ENCODE data around the gene SLCO2A1. TPM values are rescaled to one million over a fixed set of nuclear protein-coding genes. Genes with fewer than 3 reads are reported as not detected.
A peak's percentile ranks its signal among the peaks of the same experiment; 100 is the strongest.

The SLCO2A1 gene
- polyA plus RNA-seq, 4 donors, result 1.6 to 36.7 (median 4.9) TPM

- no peaks in the 10 kb centered on the region for H3K36me3 ChIP-seq (ENCODE audit: control insufficient read depth in 3 of 3, insufficient read depth in 2 of 3, low read depth in 1 of 3, low read length in 3 of 3)
- H3K27ac ChIP-seq (ENCODE audit: low read depth in 1 of 3, low read length in 2 of 3), result no peak overlapping the region
- H3K27me3 ChIP-seq (ENCODE audit: control insufficient read depth in 3 of 3, insufficient read depth in 3 of 3, low read length in 3 of 3), result no peaks in the 10 kb centered on the region
- 70 to 83% (median 82%) methylated on average over 1 of the region's 1 CpG for WGBS, 3 donors
- no peak for DNase-seq
- FAIRE-seq, result no peak
- no peak overlapping the region for H3K4me3 ChIP-seq (ENCODE audit: low read depth in 1 of 3, low read length in 3 of 3)
- no peaks in the 10 kb centered on the region for H3K4me1 ChIP-seq (ENCODE audit: control insufficient read depth in 3 of 3, insufficient read depth in 2 of 3, low read depth in 1 of 3, low read length in 2 of 3)
- peaks cover 0 to 7% of the 10 kb centered on the region in 2 donors for H3K9me3 ChIP-seq (ENCODE audit: control insufficient read depth in 2 of 2, insufficient read depth in 1 of 2, low read depth in 1 of 2, low read length in 1 of 2)
These were observed 20.0 kb upstream of the SLCO2A1 start for GRCh38 chr3:134049676-134050075.

GRCh38 chr3:134048278-134048996 lies 18.7 kb upstream of the SLCO2A1 start:
- DNase-seq (no peak), FAIRE-seq (no peak)
- Histone ChIP-seq H3K27me3 (ENCODE audit: control insufficient read depth in 3 of 3, insufficient read depth in 3 of 3, low read length in 3 of 3) (no peaks in the 10 kb centered on the region), H3K36me3 (ENCODE audit: control insufficient read depth in 3 of 3, insufficient read depth in 2 of 3, low read depth in 1 of 3, low read length in 3 of 3) (no peaks in the 10 kb centered on the region), H3K4me1 (ENCODE audit: control insufficient read depth in 3 of 3, insufficient read depth in 2 of 3, low read depth in 1 of 3, low read length in 2 of 3) (no peaks in the 10 kb centered on the region), H3K27ac (ENCODE audit: low read depth in 1 of 3, low read length in 2 of 3) (no peak overlapping the region), H3K9me3 (ENCODE audit: control insufficient read depth in 2 of 2, insufficient read depth in 1 of 2, low read depth in 1 of 2, low read length in 1 of 2) (peaks cover 0 to 7% of the 10 kb centered on the region in 2 donors), H3K4me3 (ENCODE audit: low read depth in 1 of 3, low read length in 3 of 3) (no peak overlapping the region)
- 83 to 89% (median 84%) methylated on average over 9 of the region's 9 CpGs for WGBS, 3 donors

GRCh38 chr3:134044459-134044858 lies 14.7 kb upstream of the SLCO2A1 start:
- Histone ChIP-seq H3K36me3 (ENCODE audit: control insufficient read depth in 3 of 3, insufficient read depth in 2 of 3, low read depth in 1 of 3, low read length in 3 of 3) (no peaks in the 10 kb centered on the region), H3K4me1 (ENCODE audit: control insufficient read depth in 3 of 3, insufficient read depth in 2 of 3, low read depth in 1 of 3, low read length in 2 of 3) (peaks cover 0 to 9% (median 0%) of the 10 kb centered on the region in 3 donors), H3K9me3 (ENCODE audit: control insufficient read depth in 2 of 2, insufficient read depth in 1 of 2, low read depth in 1 of 2, low read length in 1 of 2) (peaks cover 0 to 12% of the 10 kb centered on the region in 2 donors), H3K4me3 (ENCODE audit: low read depth in 1 of 3, low read length in 3 of 3) (no peak overlapping the region), H3K27me3 (ENCODE audit: control insufficient read depth in 3 of 3, insufficient read depth in 3 of 3, low read length in 3 of 3) (no peaks in the 10 kb centered on the region), H3K27ac (ENCODE audit: low read depth in 1 of 3, low read length in 2 of 3) (no peak overlapping the region)
- FAIRE-seq (no peak), DNase-seq (no peak)

- no peaks in the 10 kb centered on the region for H3K36me3 ChIP-seq (ENCODE audit: control insufficient read depth in 3 of 3, insufficient read depth in 2 of 3, low read depth in 1 of 3, low read length in 3 of 3)
- H3K27me3 ChIP-seq (ENCODE audit: control insufficient read depth in 3 of 3, insufficient read depth in 3 of 3, low read length in 3 of 3), result no peaks in the 10 kb centered on the region
- H3K4me3 ChIP-seq (ENCODE audit: low read depth in 1 of 3, low read length in 3 of 3), result no peak overlapping the region
- 86 to 95% (median 92%) methylated on average over 4 of the region's 4 CpGs for WGBS, 3 donors
- H3K4me1 ChIP-seq (ENCODE audit: control insufficient read depth in 3 of 3, insufficient read depth in 2 of 3, low read depth in 1 of 3, low read length in 2 of 3), result peaks cover 0 to 46% (median 4%) of the 10 kb centered on the region in 3 donors
- DNase-seq (no peak), FAIRE-seq (no peak)
- H3K9me3 ChIP-seq (ENCODE audit: control insufficient read depth in 2 of 2, insufficient read depth in 1 of 2, low read depth in 1 of 2, low read length in 1 of 2), result peaks cover 0 to 5% of the 10 kb centered on the region in 2 donors
- peak overlapping the region; percentile 76 to 96 (median 95) for H3K27ac ChIP-seq (ENCODE audit: low read depth in 1 of 3, low read length in 2 of 3)
These were observed 10.3 kb upstream of the SLCO2A1 start for GRCh38 chr3:134040066-134040465.

GRCh38 chr3:134039161-134039862 lies 9.6 kb upstream of the SLCO2A1 start:
- DNase-seq, result peak; percentile 94 to 98

GRCh38 chr3:134038716-134039115 lies 9.0 kb upstream of the SLCO2A1 start:
- Histone ChIP-seq H3K27me3 (ENCODE audit: control insufficient read depth in 3 of 3, insufficient read depth in 3 of 3, low read length in 3 of 3) (no peaks in the 10 kb centered on the region), H3K4me1 (ENCODE audit: control insufficient read depth in 3 of 3, insufficient read depth in 2 of 3, low read depth in 1 of 3, low read length in 2 of 3) (peaks cover 0 to 46% (median 4%) of the 10 kb centered on the region in 3 donors), H3K9me3 (ENCODE audit: control insufficient read depth in 2 of 2, insufficient read depth in 1 of 2, low read depth in 1 of 2, low read length in 1 of 2) (peaks cover 0 to 5% of the 10 kb centered on the region in 2 donors), H3K4me3 (ENCODE audit: low read depth in 1 of 3, low read length in 3 of 3) (no peak overlapping the region), H3K27ac (ENCODE audit: low read depth in 1 of 3, low read length in 2 of 3) (peak overlapping the region; percentile 86 to 95 (median 90)), H3K36me3 (ENCODE audit: control insufficient read depth in 3 of 3, insufficient read depth in 2 of 3, low read depth in 1 of 3, low read length in 3 of 3) (no peaks in the 10 kb centered on the region)
- 51 to 72% (median 65%) methylated on average over 8 of the region's 8 CpGs for WGBS, 3 donors
- FAIRE-seq, result no peak
- peak; percentile 81 to 91 for DNase-seq

More at GRCh38 chr3:134039161-134039862, 9.6 kb upstream of the SLCO2A1 start:
- peaks cover 0 to 5% of the 10 kb centered on the region in 2 donors for H3K9me3 ChIP-seq (ENCODE audit: control insufficient read depth in 2 of 2, insufficient read depth in 1 of 2, low read depth in 1 of 2, low read length in 1 of 2)
- no peaks in the 10 kb centered on the region for H3K27me3 ChIP-seq (ENCODE audit: control insufficient read depth in 3 of 3, insufficient read depth in 3 of 3, low read length in 3 of 3)
- H3K4me3 ChIP-seq (ENCODE audit: low read depth in 1 of 3, low read length in 3 of 3), result no peak overlapping the region
- peak overlapping the region; percentile 86 to 96 (median 95) for H3K27ac ChIP-seq (ENCODE audit: low read depth in 1 of 3, low read length in 2 of 3)
- H3K4me1 ChIP-seq (ENCODE audit: control insufficient read depth in 3 of 3, insufficient read depth in 2 of 3, low read depth in 1 of 3, low read length in 2 of 3), result peaks cover 0 to 46% (median 4%) of the 10 kb centered on the region in 3 donors
- WGBS, 3 donors, result 66 to 75% (median 75%) methylated on average over 8 of the region's 8 CpGs
- no peak for FAIRE-seq
- no peaks in the 10 kb centered on the region for H3K36me3 ChIP-seq (ENCODE audit: control insufficient read depth in 3 of 3, insufficient read depth in 2 of 3, low read depth in 1 of 3, low read length in 3 of 3)

- no peak for FAIRE-seq
- WGBS, 3 donors, result 58 to 74% (median 72%) methylated on average over 10 of the region's 10 CpGs
- H3K4me1 ChIP-seq (ENCODE audit: control insufficient read depth in 3 of 3, insufficient read depth in 2 of 3, low read depth in 1 of 3, low read length in 2 of 3), result peaks cover 0 to 46% (median 4%) of the 10 kb centered on the region in 3 donors
- peak; percentile 45 to 72 for DNase-seq
- no peaks in the 10 kb centered on the region for H3K36me3 ChIP-seq (ENCODE audit: control insufficient read depth in 3 of 3, insufficient read depth in 2 of 3, low read depth in 1 of 3, low read length in 3 of 3)
- H3K4me3 ChIP-seq (ENCODE audit: low read depth in 1 of 3, low read length in 3 of 3), result no peak overlapping the region
- H3K27ac ChIP-seq (ENCODE audit: low read depth in 1 of 3, low read length in 2 of 3), result peak overlapping the region; percentile 86 to 95 (median 90)
- H3K9me3 ChIP-seq (ENCODE audit: control insufficient read depth in 2 of 2, insufficient read depth in 1 of 2, low read depth in 1 of 2, low read length in 1 of 2), result peaks cover 0 to 2% of the 10 kb centered on the region in 2 donors
- no peaks in the 10 kb centered on the region for H3K27me3 ChIP-seq (ENCODE audit: control insufficient read depth in 3 of 3, insufficient read depth in 3 of 3, low read length in 3 of 3)
These were observed 8.4 kb upstream of the SLCO2A1 start for GRCh38 chr3:134038071-134038491.

GRCh38 chr3:134037168-134037567 lies 7.4 kb upstream of the SLCO2A1 start:
- H3K27ac ChIP-seq (ENCODE audit: low read depth in 1 of 3, low read length in 2 of 3), result peak overlapping the region in 2 of 3 donors; percentile 28 to 90
- no peaks in the 10 kb centered on the region for H3K27me3 ChIP-seq (ENCODE audit: control insufficient read depth in 3 of 3, insufficient read depth in 3 of 3, low read length in 3 of 3)
- H3K4me1 ChIP-seq (ENCODE audit: control insufficient read depth in 3 of 3, insufficient read depth in 2 of 3, low read depth in 1 of 3, low read length in 2 of 3), result peaks cover 0 to 46% (median 4%) of the 10 kb centered on the region in 3 donors
- peak; percentile 24 to 45 for DNase-seq
- FAIRE-seq, result no peak
- H3K36me3 ChIP-seq (ENCODE audit: control insufficient read depth in 3 of 3, insufficient read depth in 2 of 3, low read depth in 1 of 3, low read length in 3 of 3), result no peaks in the 10 kb centered on the region
- H3K9me3 ChIP-seq (ENCODE audit: control insufficient read depth in 2 of 2, insufficient read depth in 1 of 2, low read depth in 1 of 2, low read length in 1 of 2), result no peaks in the 10 kb centered on the region
- no peak overlapping the region for H3K4me3 ChIP-seq (ENCODE audit: low read depth in 1 of 3, low read length in 3 of 3)
- WGBS, 3 donors, result 60 to 81% (median 71%) methylated on average over 5 of the region's 5 CpGs
